ENCODE measurements around the gene COL7A1.

DNA sequence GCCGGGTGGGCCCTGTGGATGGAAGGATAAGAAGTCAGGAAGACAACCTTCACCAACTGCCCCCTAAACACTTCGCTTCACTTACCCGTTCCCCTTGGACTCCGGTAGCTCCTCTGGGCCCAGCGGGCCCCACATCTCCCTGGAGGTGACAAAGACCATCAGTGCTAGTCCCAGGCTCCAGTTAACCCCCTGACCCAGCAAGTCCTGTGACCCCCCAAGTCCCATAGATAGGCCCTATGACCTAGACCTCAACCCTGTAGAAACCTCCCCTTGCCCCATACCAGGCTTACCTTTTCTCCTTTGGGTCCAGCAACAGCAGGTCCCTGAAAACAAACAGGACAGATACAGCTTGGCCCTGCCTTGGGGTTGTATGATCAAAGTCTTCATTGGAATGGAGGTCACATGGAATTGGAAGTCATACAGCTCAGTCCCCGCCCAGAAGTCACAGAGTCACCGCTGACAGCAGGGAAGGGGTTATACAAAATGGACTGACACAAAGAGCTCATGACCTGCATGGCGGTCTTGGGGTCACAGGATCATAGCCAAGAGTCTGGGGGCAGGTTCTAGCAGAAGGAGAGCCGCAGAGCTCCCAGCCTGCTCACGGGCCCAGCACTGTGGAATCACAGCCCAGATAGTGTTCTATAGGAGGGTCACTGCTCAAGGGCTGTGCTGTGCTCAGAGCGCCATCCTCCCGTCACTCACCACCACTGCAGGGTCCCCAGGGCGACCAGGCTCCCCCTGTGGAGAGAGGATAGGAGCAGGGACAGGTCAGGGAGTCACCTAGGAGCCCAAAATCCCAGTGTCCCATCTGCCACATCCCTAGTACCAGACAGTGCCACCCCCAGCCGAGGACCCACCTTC, 13.3 kb downstream of the COL7A1 start:
- TF ChIP-seq, protein P1, sequence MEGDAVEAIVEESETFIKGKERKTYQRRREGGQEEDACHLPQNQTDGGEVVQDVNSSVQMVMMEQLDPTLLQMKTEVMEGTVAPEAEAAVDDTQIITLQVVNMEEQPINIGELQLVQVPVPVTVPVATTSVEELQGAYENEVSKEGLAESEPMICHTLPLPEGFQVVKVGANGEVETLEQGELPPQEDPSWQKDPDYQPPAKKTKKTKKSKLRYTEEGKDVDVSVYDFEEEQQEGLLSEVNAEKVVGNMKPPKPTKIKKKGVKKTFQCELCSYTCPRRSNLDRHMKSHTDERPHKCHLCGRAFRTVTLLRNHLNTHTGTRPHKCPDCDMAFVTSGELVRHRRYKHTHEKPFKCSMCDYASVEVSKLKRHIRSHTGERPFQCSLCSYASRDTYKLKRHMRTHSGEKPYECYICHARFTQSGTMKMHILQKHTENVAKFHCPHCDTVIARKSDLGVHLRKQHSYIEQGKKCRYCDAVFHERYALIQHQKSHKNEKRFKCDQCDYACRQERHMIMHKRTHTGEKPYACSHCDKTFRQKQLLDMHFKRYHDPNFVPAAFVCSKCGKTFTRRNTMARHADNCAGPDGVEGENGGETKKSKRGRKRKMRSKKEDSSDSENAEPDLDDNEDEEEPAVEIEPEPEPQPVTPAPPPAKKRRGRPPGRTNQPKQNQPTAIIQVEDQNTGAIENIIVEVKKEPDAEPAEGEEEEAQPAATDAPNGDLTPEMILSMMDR (conservative IDR thresholded peaks at IDR 0.05; ENCODE audit: low read length): no peak
- no peak for TF ChIP-seq EZH2phosphoT487 (IDR thresholded peaks at IDR 0.05; ENCODE audit: borderline replicate concordance, low read depth, low read length)
